Keratinocyte (primary cell): ENCODE data around the gene MOSMO. TPM values are rescaled to one million over a fixed set of nuclear protein-coding genes. Genes with fewer than 3 reads are reported as not detected.

Experiments used
- DNase-seq: peaks from one replicate; pipeline ENCODE4 v3.0.0-alpha.2; 2011; ENCODE audit warnings: low read depth, missing footprints, low spot score
- FAIRE-seq: peaks from 2 replicates; lab custom pipeline; 2011; peaks lifted over from hg19 to GRCh38; lab: Jason Lieb, UNC
- H2AFZ ChIP-seq: 2 replicates; pipeline ENCODE4 v1.6.0; 2012; ENCODE audit warnings: low read length, control low read depth, inconsistent platforms; ENCODE audit not compliant: control insufficient read depth
- H3K27ac ChIP-seq: 2 replicates; pipeline ENCODE4 v1.5.1; 2011; ENCODE audit warnings: low read length; ENCODE audit not compliant: control insufficient read depth, insufficient read depth
- H3K27me3 ChIP-seq: 3 replicates; pipeline ENCODE4 v1.6.0; 2011; ENCODE audit warnings: low read length; ENCODE audit not compliant: control insufficient read depth, insufficient read depth; ENCODE audit errors: extremely low read depth
- H3K36me3 ChIP-seq, 2 experiments: 2 replicates in 1 of 2; 3 replicates in 1 of 2; pipeline ENCODE4 v1.5.1; 2011; ENCODE audit warnings: low read length in 2 of 2, mild to moderate bottlenecking in 1 of 2; ENCODE audit not compliant: control insufficient read depth in 2 of 2, insufficient read depth in 2 of 2; ENCODE audit errors: extremely low read depth in 1 of 2
- H3K4me1 ChIP-seq: 3 replicates; pipeline ENCODE4 v1.5.1; 2011; ENCODE audit warnings: low read length; ENCODE audit not compliant: control insufficient read depth, insufficient read depth; ENCODE audit errors: extremely low read depth
- H3K4me2 ChIP-seq: 3 replicates; pipeline ENCODE4 v1.6.0; 2011; ENCODE audit warnings: low read depth, low read length; ENCODE audit not compliant: control insufficient read depth, insufficient read depth; ENCODE audit errors: extremely low read depth
- H3K4me3 ChIP-seq, 3 experiments: fragments of 200-600 bp in 1 of 3; sonication (generic) in 1 of 3; 2 replicates in 2 of 3; 3 replicates in 1 of 3; pipeline ENCODE4 v1.5.1; 2011 to 2016; ENCODE audit warnings: low read length in 3 of 3, mild to moderate bottlenecking in 3 of 3, control low read depth in 2 of 3, inconsistent platforms in 1 of 3, low read depth in 1 of 3, mixed read lengths in 1 of 3, mixed run types in 1 of 3, moderate library complexity in 1 of 3; ENCODE audit not compliant: control insufficient read depth in 2 of 3, insufficient read depth in 2 of 3; ENCODE audit errors: extremely low read depth in 1 of 3
- H3K79me2 ChIP-seq: 2 replicates; pipeline ENCODE4 v1.6.0; 2012; ENCODE audit warnings: low read length; ENCODE audit not compliant: control insufficient read depth, insufficient read depth
- H3K9ac ChIP-seq: 3 replicates; pipeline ENCODE4 v1.6.0; 2011; ENCODE audit warnings: low read length; ENCODE audit not compliant: control insufficient read depth, insufficient read depth; ENCODE audit errors: extremely low read depth
- H3K9me1 ChIP-seq: 3 replicates; pipeline ENCODE4 v1.6.0; 2011; ENCODE audit warnings: low read length; ENCODE audit not compliant: control insufficient read depth, insufficient read depth; ENCODE audit errors: extremely low read depth
- H3K9me3 ChIP-seq: 2 replicates; pipeline ENCODE4 v1.5.1; 2012; ENCODE audit warnings: low read depth, low read length; ENCODE audit not compliant: control insufficient read depth
- H4K20me1 ChIP-seq: 3 replicates; pipeline ENCODE4 v1.6.0; 2011; ENCODE audit warnings: low read length; ENCODE audit not compliant: control insufficient read depth, insufficient read depth; ENCODE audit errors: extremely low read depth
- CTCF ChIP-seq, 3 experiments: IDR thresholded peaks in 1 of 3; conservative IDR thresholded peaks in 1 of 3; optimal IDR thresholded peaks in 1 of 3; 2 replicates in 2 of 3; 3 replicates in 1 of 3; pipeline versions ENCODE3 to v1.5.1; 2011; ENCODE audit warnings: low read length in 3 of 3, mild to moderate bottlenecking in 3 of 3, moderate library complexity in 2 of 3, control low read depth in 1 of 3, inconsistent platforms in 1 of 3; ENCODE audit not compliant: insufficient read depth in 2 of 3; ENCODE audit errors: extremely low read depth in 1 of 3
- EZH2 ChIP-seq: IDR thresholded peaks from one replicate; pipeline ENCODE4 v1.6.1; 2012; ENCODE audit warnings: inconsistent platforms, mild to moderate bottlenecking, low read length, moderate library complexity
- dilution Hi-C: fragments of 300-500 bp; cut with MboI; formaldehyde crosslinking; loops from one replicate; pipeline ENCODE4 v1.7.0; 2020; ENCODE audit warnings: low sequenced_read_pairs; ENCODE audit not compliant: extremely low pct_ligation_motif_present
- polyA plus RNA-seq, 5 experiments: library from polyadenylated mRNA; depleted of rRNA in 3 of 5; stranded (reverse) in 3 of 5; stranded (forward) in 1 of 5; unstranded in 1 of 5; fragments of >200 nt; gene quantifications; 1 replicate in 1 of 5; 2 replicates in 3 of 5; 3 replicates in 1 of 5; pipeline versions ENCODE4 v1.2.1 to v1.2.3, GENCODE V29; 2011 to 2012; ENCODE audit warnings: missing spikeins in 2 of 5, low read depth in 1 of 5, low replicate concordance in 1 of 5

Gene MOSMO
- polyA plus RNA-seq, 1 donor (not counting 4 experiments of a cell fraction or from before 2014, with no cell fraction given) = 26.2 TPM

GRCh38 chr16:21989751-21990150 lies 18.2 kb upstream of the MOSMO start:
- dilution Hi-C loops = no loop called here
- H3K79me2 ChIP-seq = no peaks in the 10 kb centered on the region
- H3K4me3 ChIP-seq = no peak overlapping the region
- peaks cover 0 to 4% of the 10 kb centered on the region in 2 experiments for H3K36me3 ChIP-seq
- H3K9me1 ChIP-seq = no peaks in the 10 kb centered on the region
- no peak for DNase-seq
- H3K9ac ChIP-seq = no peak overlapping the region
- no peak overlapping the region for H3K27ac ChIP-seq
- no peak for FAIRE-seq
- TF ChIP-seq CTCF (optimal IDR thresholded peaks at IDR 0.05 in 1 of 3, IDR thresholded peaks at IDR 0.05 in 1 of 3, conservative IDR thresholded peaks at IDR 0.05 in 1 of 3; ENCODE audit: extremely low read depth in 1 of 3, insufficient read depth in 2 of 3, low read length in 3 of 3) = no peak
- TF ChIP-seq EZH2 = no peak
- no peaks in the 10 kb centered on the region for H3K4me1 ChIP-seq
- H3K9me3 ChIP-seq = no peaks in the 10 kb centered on the region
- H3K27me3 ChIP-seq = no peaks in the 10 kb centered on the region
- no peaks in the 10 kb centered on the region for H4K20me1 ChIP-seq
- no peak overlapping the region for H3K4me2 ChIP-seq
- H2AFZ ChIP-seq = no peak overlapping the region

GRCh38 chr16:21990381-21990944 lies 17.4 kb upstream of the MOSMO start:
- no peak overlapping the region for H3K4me2 ChIP-seq
- peaks cover 0 to 2% of the 10 kb centered on the region in 2 experiments for H3K36me3 ChIP-seq
- FAIRE-seq (no peak), DNase-seq (no peak)
- H2AFZ ChIP-seq = no peak overlapping the region
- no peaks in the 10 kb centered on the region for H3K27me3 ChIP-seq
- H3K9me3 ChIP-seq = no peaks in the 10 kb centered on the region
- H3K4me1 ChIP-seq = no peaks in the 10 kb centered on the region
- no peak overlapping the region for H3K9ac ChIP-seq
- dilution Hi-C loops = no loop called here
- no peaks in the 10 kb centered on the region for H4K20me1 ChIP-seq
- no peaks in the 10 kb centered on the region for H3K9me1 ChIP-seq
- TF ChIP-seq EZH2 = no peak
- TF ChIP-seq CTCF (optimal IDR thresholded peaks at IDR 0.05 in 1 of 3, IDR thresholded peaks at IDR 0.05 in 1 of 3, conservative IDR thresholded peaks at IDR 0.05 in 1 of 3; ENCODE audit: extremely low read depth in 1 of 3, insufficient read depth in 2 of 3, low read length in 3 of 3) = no peak
- no peaks in the 10 kb centered on the region for H3K79me2 ChIP-seq
- no peak overlapping the region for H3K27ac ChIP-seq
- H3K4me3 ChIP-seq = no peak overlapping the region
